Measurements from ENCODE around the gene SARS1. TPM values are rescaled to one million over a fixed set of nuclear protein-coding genes. Genes with fewer than 3 reads are reported as not detected.

Gene SARS1
- total RNA-seq, 4 donors from 2014 or later: 118 to 150 (median 137) TPM

- Histone ChIP-seq H3K27ac (peak overlapping the region; percentile 65 to 93 (median 80)), H3K4me1 (peaks cover 0 to 55% (median 21%) of the 10 kb centered on the region in 4 donors), H3K9me3 (no peaks in the 10 kb centered on the region), H3K27me3 (no peaks in the 10 kb centered on the region), H3K36me3 (peaks cover 0 to 28% (median 0%) of the 10 kb centered on the region in 3 donors), H3K4me3 (peak overlapping the region in 2 of 4 donors; percentile 15 to 30)
- 26 to 32% methylated on average over 15 of the region's 15 CpGs for WGBS, 2 donors
- TF ChIP-seq POLR2A (IDR thresholded peaks at IDR 0.05): no peak
- TF ChIP-seq CTCF (IDR thresholded peaks at IDR 0.05): no peak
- peak in 1 of 2 donors; percentile 44 for TF ChIP-seq EP300 (IDR thresholded peaks at IDR 0.05)
- no peak for DNase-seq (ENCODE audit: low spot score in 2 of 2)
Measured at GRCh38 chr1:109255097-109255651, 41.5 kb downstream of the SARS1 start.

DNA sequence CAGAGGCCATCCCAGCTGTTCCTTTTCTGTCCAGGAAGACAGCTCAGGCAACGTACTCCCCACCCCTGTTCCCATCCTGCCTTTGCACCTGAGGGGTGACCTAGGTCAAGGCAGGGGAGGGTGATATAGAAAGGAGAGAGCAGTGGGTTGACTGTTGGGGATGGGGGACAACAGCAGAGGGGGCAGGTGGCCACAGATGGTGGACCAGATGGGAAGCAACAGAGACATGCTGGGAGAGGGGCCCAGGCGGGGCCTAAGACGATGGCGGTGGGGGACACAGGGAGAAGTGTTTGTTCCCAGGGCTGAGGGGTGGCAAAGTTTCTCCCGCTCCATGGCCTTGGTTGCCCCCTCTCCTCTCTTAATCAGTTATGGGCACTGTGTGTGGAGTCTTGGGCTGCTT lies 42.0 kb downstream of the SARS1 start:
- no peak overlapping the region for H3K4me3 ChIP-seq
- 85 to 88% methylated on average over 5 of the region's 5 CpGs for WGBS, 2 donors

DNA sequence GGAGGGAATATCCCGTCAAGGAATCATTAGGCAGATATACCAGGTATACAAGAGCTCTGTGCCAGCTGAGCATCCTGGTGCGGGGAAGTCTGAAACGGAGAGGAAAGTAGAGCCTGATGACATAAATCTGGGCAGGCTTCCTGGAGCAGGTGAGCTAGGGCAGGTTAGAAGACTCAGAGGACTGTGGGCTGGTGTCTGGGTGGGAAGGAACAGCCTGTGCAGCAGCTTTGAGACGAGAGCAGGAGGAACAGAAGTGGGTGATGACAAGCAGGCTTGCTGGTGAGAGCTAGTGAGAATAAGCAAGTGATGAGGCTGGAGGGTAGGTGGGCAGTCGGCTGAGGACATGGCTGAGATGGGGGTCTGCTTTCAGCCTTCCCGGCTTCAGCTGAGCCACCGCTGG lies 42.4 kb downstream of the SARS1 start:
- H3K4me3 ChIP-seq: no peak overlapping the region
- no peak for DNase-seq (ENCODE audit: low spot score in 2 of 2)
- peak overlapping the region in 2 of 4 donors; percentile 92 to 93 for H3K27ac ChIP-seq
- H3K4me1 ChIP-seq: peaks cover 0 to 47% (median 18%) of the 10 kb centered on the region in 4 donors
- TF ChIP-seq POLR2A (IDR thresholded peaks at IDR 0.05) (no peak), EP300 (IDR thresholded peaks at IDR 0.05) (no peak), CTCF (IDR thresholded peaks at IDR 0.05) (no peak)
- 77 to 87% methylated on average over 7 of the region's 7 CpGs for WGBS, 2 donors
- no peaks in the 10 kb centered on the region for H3K9me3 ChIP-seq
- no peaks in the 10 kb centered on the region for H3K27me3 ChIP-seq
- H3K36me3 ChIP-seq: peaks cover 0 to 32% (median 0%) of the 10 kb centered on the region in 3 donors

More for the DNA sequence above, 42.0 kb downstream of the SARS1 start:
- DNase-seq (ENCODE audit: low spot score in 2 of 2): no peak
- Histone ChIP-seq H3K4me1 (peaks cover 0 to 51% (median 18%) of the 10 kb centered on the region in 4 donors), H3K9me3 (no peaks in the 10 kb centered on the region), H3K27ac (peak overlapping the region; percentile 0 to 93 (median 80)), H3K36me3 (peaks cover 0 to 30% (median 0%) of the 10 kb centered on the region in 3 donors), H3K27me3 (no peaks in the 10 kb centered on the region)
- no peak for TF ChIP-seq EP300 (IDR thresholded peaks at IDR 0.05)
- no peak for TF ChIP-seq POLR2A (IDR thresholded peaks at IDR 0.05)
- TF ChIP-seq CTCF (IDR thresholded peaks at IDR 0.05): no peak

- peaks cover 0 to 45% (median 18%) of the 10 kb centered on the region in 4 donors for H3K4me1 ChIP-seq
- WGBS, 2 donors: 85 to 90% methylated on average over 5 of the region's 5 CpGs
- no peak for DNase-seq (ENCODE audit: low spot score in 2 of 2)
- TF ChIP-seq EP300 (IDR thresholded peaks at IDR 0.05) (no peak), POLR2A (IDR thresholded peaks at IDR 0.05) (no peak)
- H3K27me3 ChIP-seq: no peaks in the 10 kb centered on the region
- H3K36me3 ChIP-seq: peaks cover 0 to 33% (median 0%) of the 10 kb centered on the region in 3 donors
- H3K4me3 ChIP-seq: no peak overlapping the region
- H3K9me3 ChIP-seq: no peaks in the 10 kb centered on the region
- H3K27ac ChIP-seq: peak overlapping the region in 2 of 4 donors; percentile 92 to 93
Measured at GRCh38 chr1:109256971-109257681, 43.4 kb downstream of the SARS1 start.

DNA sequence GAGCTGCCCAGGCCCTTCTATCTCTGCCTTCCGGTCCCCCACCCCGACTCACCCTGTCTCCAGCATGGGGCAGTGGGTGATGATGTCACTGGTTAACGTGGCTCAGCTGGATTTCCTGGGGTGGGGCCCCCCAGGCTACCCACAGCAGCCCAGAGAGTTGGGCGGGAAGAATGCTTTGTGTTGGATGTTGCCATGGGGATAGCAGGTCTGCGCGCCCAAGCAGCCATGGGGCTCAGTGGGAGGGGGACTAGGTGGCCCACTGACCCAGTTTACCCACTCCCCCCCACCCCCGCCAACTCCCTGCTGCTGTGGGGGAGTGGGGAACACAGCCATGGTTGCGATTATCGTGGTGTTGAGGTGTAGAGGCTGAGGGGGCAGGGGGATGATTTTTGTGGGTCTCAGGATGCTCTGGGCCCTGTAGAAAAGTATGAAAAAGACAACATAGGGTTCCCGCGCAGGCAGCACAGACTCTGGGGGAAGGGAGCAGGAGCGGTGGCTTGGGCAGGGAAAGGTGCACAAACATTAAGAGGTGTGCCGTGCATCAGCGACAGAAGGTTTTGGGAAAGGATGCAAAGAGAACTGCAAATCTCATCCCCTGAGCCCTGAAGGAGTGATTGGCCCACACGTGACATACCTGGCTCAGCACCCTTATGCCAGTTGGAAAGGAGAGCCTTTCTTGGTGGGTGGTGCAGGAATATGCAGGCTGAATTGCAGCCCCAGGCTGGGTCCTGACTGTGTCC lies 44.1 kb downstream of the SARS1 start:
- peaks cover 0 to 33% (median 0%) of the 10 kb centered on the region in 3 donors for H3K36me3 ChIP-seq
- H3K4me1 ChIP-seq: peaks cover 0 to 44% (median 19%) of the 10 kb centered on the region in 4 donors
- H3K9me3 ChIP-seq: no peaks in the 10 kb centered on the region
- TF ChIP-seq CTCF (IDR thresholded peaks at IDR 0.05) (no peak), POLR2A (IDR thresholded peaks at IDR 0.05) (no peak), EP300 (IDR thresholded peaks at IDR 0.05) (no peak)
- peak overlapping the region in 2 of 4 donors; percentile 92 to 93 for H3K27ac ChIP-seq
- WGBS, 2 donors: 74 to 78% methylated on average over 12 to 15 of the region's 15 CpGs
- no peak for DNase-seq (ENCODE audit: low spot score in 2 of 2)
- H3K4me3 ChIP-seq: no peak overlapping the region
- no peaks in the 10 kb centered on the region for H3K27me3 ChIP-seq

All from tibial nerve (tissue), 4 donors.